Measurements from ENCODE around the gene URGCP. TPM values are rescaled to one million over a fixed set of nuclear protein-coding genes. Genes with fewer than 3 reads are reported as not detected.

Gene URGCP
- total RNA-seq, 1 donor from 2014 or later = 28.2 TPM

DNA sequence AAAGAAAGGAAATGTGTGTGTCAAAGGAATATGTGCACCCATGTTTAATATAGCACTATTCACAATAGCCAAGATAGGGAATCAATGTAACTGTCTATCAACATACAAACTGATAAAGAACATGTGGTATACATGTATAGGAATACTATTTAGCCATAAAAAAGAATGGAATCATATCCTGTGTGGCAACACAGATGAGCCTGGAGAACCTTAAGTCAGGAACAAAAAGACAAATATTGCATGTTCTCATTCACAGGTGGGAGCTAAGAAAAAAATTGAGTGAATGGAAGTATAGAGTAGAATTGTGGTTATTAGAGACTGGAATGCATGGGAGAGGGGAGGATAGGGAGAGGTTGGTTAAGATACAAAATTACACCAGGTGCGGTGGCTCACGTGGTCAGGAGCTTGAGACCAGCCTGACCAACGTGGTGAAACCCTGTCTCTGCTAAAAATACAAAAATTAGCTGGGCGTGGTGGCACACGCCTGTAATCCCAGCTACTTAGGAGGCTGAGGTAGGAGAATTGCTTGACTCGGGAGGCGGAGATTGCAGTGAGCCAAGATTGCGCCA, 10.5 kb downstream of the URGCP start:
- TF ChIP-seq, protein P1, sequence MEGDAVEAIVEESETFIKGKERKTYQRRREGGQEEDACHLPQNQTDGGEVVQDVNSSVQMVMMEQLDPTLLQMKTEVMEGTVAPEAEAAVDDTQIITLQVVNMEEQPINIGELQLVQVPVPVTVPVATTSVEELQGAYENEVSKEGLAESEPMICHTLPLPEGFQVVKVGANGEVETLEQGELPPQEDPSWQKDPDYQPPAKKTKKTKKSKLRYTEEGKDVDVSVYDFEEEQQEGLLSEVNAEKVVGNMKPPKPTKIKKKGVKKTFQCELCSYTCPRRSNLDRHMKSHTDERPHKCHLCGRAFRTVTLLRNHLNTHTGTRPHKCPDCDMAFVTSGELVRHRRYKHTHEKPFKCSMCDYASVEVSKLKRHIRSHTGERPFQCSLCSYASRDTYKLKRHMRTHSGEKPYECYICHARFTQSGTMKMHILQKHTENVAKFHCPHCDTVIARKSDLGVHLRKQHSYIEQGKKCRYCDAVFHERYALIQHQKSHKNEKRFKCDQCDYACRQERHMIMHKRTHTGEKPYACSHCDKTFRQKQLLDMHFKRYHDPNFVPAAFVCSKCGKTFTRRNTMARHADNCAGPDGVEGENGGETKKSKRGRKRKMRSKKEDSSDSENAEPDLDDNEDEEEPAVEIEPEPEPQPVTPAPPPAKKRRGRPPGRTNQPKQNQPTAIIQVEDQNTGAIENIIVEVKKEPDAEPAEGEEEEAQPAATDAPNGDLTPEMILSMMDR (conservative IDR thresholded peaks at IDR 0.05) = no peak
- Mint-ChIP-seq H3K4me1 (ENCODE audit: unreplicated experiment) (no peaks in the 10 kb centered on the region), H3K36me3 (peaks cover 3% of the 10 kb centered on the region), H3K9me3 (no peaks in the 10 kb centered on the region), H3K4me3 (no peak overlapping the region), H3K27me3 (no peaks in the 10 kb centered on the region), H3K27ac (no peak overlapping the region)
- DNase-seq (ENCODE audit: extremely low spot score, unreplicated experiment) = no peak

DNA sequence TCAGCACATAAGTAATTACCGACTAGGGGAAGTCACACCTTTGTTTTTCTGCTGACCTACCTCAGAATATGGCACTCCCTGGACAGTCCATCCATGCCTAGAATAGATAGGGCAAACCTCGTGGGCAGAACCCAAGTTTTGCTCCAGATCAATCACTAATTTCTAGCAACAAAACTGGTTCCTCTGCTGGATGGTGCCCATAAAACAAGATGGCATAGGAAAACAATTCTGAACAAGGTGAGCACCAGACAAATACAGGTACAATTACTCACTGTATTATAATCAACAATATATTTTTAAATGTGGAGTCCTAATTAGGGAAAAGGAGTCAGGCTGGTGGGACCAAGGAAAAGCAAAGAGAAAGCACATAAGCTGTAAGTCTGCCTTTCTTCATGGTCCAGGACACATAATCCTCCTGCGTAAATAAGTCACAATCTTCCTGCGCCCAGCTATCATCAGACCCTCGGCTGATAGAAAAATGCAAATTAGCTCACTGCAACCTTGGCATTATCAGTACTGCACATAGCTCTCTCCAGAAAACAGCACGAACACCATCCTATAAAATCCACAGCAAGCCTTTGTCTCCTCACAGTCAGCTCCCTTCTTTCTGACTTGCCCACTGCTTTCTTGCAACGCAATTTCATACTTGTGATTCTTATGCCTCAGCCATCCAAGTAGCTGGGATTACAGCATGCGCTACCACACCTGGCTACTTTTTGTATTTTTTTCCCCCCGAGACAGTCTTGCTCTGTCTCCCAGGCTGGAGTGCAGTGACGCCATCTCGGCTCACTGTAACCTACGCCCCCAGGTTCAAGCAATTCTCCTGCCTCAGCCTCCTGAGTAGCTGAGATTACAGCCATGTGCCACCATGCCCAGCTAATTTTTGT, 15.1 kb downstream of the URGCP start:
- Mint-ChIP-seq H3K36me3 (peaks cover 3% of the 10 kb centered on the region), H3K27ac (no peak overlapping the region), H3K27me3 (no peaks in the 10 kb centered on the region)

DNA sequence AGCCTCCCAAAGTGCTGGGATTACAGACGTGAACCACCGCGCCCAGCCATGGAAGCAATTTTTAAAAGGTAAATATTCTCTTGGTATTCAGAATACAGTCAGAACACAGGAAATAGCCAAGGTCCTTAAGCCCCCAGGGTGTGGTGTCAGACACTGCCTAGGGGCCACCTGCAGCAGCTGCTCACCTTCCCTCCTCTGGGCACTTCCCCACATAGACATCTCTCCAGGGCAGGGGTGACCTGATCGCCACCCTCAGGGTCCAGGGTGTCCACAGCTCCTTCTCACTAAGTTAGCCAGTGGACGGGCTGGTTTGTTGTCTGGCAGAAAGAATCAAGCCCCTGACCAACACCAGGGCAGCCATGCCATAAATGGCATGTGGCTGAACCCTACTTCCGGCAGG, 15.9 kb downstream of the URGCP start:
- TF ChIP-seq, protein P1 (conservative IDR thresholded peaks at IDR 0.05) = no peak
- peaks cover 3% of the 10 kb centered on the region for H3K36me3 Mint-ChIP-seq
- no peaks in the 10 kb centered on the region for H3K9me3 Mint-ChIP-seq
- no peak overlapping the region for H3K27ac Mint-ChIP-seq
- no peak overlapping the region for H3K4me3 Mint-ChIP-seq
- DNase-seq (ENCODE audit: extremely low spot score, unreplicated experiment) = no peak
- H3K4me1 Mint-ChIP-seq (ENCODE audit: unreplicated experiment) = peaks cover 12% of the 10 kb centered on the region
- H3K27me3 Mint-ChIP-seq = no peaks in the 10 kb centered on the region

More for the DNA sequence above, 15.1 kb downstream of the URGCP start:
- DNase-seq (ENCODE audit: extremely low spot score, unreplicated experiment) = no peak
- Mint-ChIP-seq H3K9me3 (no peaks in the 10 kb centered on the region), H3K4me3 (no peak overlapping the region), H3K4me1 (ENCODE audit: unreplicated experiment) (peaks cover 12% of the 10 kb centered on the region)
- TF ChIP-seq, protein P1 (conservative IDR thresholded peaks at IDR 0.05) = no peak

DNA sequence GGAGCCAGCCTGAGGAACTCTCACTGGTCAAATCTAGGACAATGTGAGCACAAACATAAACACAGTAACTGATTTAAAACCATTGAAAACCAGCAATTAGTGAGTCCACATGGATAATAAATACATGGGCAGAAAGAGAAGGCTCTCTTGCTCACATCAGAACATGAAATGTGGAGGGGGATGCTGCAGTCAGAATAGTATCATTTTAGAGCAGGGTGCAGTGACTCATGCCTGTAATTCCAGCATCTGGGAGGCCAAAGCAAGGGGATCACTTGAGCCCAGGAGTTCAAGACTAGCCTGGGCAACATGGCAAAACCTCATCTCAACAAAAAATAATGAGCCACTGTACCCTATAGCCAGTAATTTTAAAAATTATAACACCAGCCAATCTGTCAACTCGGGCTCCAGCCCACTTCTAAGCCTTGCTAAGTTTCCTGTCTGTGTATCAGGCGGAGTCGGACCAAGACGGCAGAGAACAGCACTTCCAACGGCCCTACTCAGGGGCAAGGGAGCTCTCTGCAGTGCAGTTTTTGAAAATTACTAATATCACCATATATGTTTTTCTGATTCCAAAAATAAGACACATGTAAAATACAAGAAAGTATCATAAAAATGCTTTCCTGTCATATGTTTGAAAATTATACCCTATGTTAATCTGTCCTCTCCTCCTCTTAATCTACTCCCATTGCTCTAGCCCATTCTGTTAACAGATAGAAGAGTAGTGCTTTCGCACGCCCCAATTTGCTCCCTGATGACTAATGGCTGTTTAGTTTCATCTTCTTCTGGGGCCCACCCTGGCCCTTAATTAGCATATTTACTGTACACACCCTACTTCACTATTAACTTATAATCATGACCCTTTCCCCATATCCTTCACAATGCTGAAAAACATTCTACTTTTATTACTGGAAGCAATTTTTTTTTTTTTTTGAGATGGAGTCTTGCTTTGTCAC, 17.1 kb downstream of the URGCP start:
- TF ChIP-seq, protein P1 (conservative IDR thresholded peaks at IDR 0.05) = no peak
- DNase-seq (ENCODE audit: extremely low spot score, unreplicated experiment) = no peak
- Mint-ChIP-seq H3K36me3 (peaks cover 3% of the 10 kb centered on the region), H3K9me3 (no peaks in the 10 kb centered on the region), H3K4me3 (no peak overlapping the region), H3K4me1 (ENCODE audit: unreplicated experiment) (peaks cover 12% of the 10 kb centered on the region), H3K27ac (no peak overlapping the region), H3K27me3 (no peaks in the 10 kb centered on the region)

DNA sequence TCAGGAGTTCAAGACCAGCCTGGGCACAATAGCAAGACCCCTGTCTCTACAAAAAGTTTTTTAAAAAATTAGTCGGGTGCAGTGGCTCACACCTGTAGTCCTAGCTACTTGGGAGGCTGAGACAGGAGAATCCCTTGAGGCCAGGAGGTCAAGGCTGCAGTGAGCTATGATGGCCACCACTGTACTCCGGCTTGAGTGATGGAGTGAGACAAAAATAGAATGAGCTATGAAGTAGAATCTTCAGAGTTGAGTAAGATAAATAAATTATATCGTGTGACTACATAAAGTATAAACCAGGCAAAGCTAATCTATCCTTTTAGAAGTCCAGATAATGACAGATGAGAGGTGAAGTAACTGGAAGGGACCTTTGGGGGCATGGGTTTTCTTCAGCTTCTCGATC, 21.8 kb downstream of the URGCP start:
- H3K4me1 Mint-ChIP-seq (ENCODE audit: unreplicated experiment) = peaks cover 10% of the 10 kb centered on the region
- no peak overlapping the region for H3K27ac Mint-ChIP-seq
- TF ChIP-seq, protein P1 (conservative IDR thresholded peaks at IDR 0.05) = no peak
- no peak overlapping the region for H3K4me3 Mint-ChIP-seq
- peaks cover 17% of the 10 kb centered on the region for H3K36me3 Mint-ChIP-seq
- H3K27me3 Mint-ChIP-seq = no peaks in the 10 kb centered on the region
- no peak for DNase-seq (ENCODE audit: extremely low spot score, unreplicated experiment)
- no peaks in the 10 kb centered on the region for H3K9me3 Mint-ChIP-seq

Measured in type B pancreatic cell (in vitro differentiated cells).